Lower leg skin (tissue), 3 donors: ENCODE measurements around the gene BMP6.

ENCODE experiments used
- POLR2A ChIP-seq, 2 donors: fragments of 450-650 bp; IDR thresholded peaks; one replicate each; pipeline ENCODE4 v1.6.1; 2016 to 2017; ENCODE audit warnings: antibody characterized with exemption in 2 of 2, mild to moderate bottlenecking in 1 of 2, moderate library complexity in 1 of 2
- TF ChIP-seq, protein P1 (sequence below), 3 donors: fragments of 450-650 bp; IDR thresholded peaks; one replicate each; pipeline ENCODE4 v1.5.1; 2016; ENCODE audit warnings: antibody characterized with exemption in 3 of 3, mild to moderate bottlenecking in 3 of 3, moderate library complexity in 2 of 3

DNA sequence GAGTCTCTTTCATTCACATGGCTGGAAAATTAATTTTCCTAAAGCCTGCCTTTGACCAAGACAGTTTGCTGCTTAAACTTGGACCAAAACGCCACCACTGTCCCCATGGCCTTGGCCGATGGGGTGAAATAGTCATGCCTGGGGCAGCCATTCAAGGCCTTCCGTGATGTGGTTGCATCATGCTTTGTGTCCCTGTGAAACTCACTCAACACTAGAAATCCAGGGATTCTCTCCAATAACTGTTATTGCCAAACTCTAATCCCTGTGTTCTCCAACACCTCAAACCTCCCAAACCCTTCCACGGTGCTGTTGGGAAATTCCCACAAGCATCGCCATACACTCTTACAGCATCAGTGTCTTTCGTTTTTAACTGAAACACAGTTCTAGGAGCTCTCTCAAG lies 186.1 kb downstream of the BMP6 start:
- TF ChIP-seq, protein P1, sequence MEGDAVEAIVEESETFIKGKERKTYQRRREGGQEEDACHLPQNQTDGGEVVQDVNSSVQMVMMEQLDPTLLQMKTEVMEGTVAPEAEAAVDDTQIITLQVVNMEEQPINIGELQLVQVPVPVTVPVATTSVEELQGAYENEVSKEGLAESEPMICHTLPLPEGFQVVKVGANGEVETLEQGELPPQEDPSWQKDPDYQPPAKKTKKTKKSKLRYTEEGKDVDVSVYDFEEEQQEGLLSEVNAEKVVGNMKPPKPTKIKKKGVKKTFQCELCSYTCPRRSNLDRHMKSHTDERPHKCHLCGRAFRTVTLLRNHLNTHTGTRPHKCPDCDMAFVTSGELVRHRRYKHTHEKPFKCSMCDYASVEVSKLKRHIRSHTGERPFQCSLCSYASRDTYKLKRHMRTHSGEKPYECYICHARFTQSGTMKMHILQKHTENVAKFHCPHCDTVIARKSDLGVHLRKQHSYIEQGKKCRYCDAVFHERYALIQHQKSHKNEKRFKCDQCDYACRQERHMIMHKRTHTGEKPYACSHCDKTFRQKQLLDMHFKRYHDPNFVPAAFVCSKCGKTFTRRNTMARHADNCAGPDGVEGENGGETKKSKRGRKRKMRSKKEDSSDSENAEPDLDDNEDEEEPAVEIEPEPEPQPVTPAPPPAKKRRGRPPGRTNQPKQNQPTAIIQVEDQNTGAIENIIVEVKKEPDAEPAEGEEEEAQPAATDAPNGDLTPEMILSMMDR (IDR thresholded peaks at IDR 0.05), result no peak
- no peak for TF ChIP-seq POLR2A (IDR thresholded peaks at IDR 0.05)
